Stimulated activated CD4-positive, alpha-beta T cell treated with anti-CD3 and anti-CD28 coated beads, Interleukin-12 subunit alpha, Interleukin-12 subunit beta, amount 100 ng/mL, for 48 hours (primary cell): Measurements from ENCODE around the gene SMOC1.

Experiments
- DNase-seq, 3 donors: peaks; one replicate each; pipeline ENCODE4 v3.0.0-alpha.2; 2020; ENCODE audit warnings: low read depth in 2 of 3, low spot score in 1 of 3

SMOC1 gene

DNA sequence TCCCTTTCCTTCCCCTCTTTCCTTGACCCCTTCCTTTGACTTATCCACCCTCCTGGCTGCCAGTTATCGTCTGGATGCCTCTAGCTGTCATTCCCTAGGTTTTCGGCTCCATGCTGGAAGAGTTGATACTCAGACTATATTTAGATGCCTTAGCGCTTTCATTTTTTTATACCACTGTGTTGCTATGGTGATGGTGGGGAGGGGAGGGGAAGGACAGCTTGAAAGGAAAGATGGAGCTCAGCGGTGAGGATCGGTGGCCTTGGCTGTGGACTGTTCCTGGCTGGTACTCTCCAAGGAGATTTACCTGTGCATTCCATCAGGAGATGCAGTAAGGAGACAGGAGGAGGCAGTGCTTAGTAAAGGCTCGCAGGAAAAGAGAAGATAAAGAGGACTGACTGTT is 200.9 kb downstream of the SMOC1 start:
- DNase-seq: no peak
